Neural progenitor cell (in vitro differentiated cells): ENCODE measurements around the gene PLCB1.

Source experiments
- CTCF ChIP-seq: fragments of 200-600 bp; sonication (generic); IDR thresholded peaks from 2 replicates; pipeline ENCODE4 v1.5.1; 2017; ENCODE audit warnings: antibody characterized with exemption, mild to moderate bottlenecking
- EZH2 ChIP-seq: fragments of 200-600 bp; sonication (generic); IDR thresholded peaks from 2 replicates; pipeline ENCODE4 v1.6.1; 2017; ENCODE audit warnings: antibody characterized with exemption, mild to moderate bottlenecking, moderate library complexity

DNA sequence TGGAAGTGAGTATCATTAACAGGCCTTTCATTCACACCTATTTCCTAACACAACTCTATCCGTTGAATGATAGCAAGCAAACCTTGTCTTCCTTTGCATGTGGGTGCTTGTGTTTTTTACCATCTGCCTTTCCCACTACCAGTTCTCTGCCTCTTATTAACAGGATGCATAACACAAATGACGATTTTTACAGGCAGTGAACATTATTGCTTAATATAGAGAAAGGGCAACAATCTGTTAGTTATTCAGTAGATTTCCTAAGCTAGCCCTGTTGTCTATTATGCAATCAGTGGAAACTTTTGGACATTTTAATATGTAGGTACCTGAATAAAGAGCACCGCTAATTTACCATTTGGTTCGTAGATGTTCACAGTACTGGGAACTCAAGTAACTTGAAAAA lies 588.0 kb downstream of the PLCB1 start:
- TF ChIP-seq CTCF (no peak), EZH2 (no peak)
